ENCODE measurements around the gene PRDM12.

PRDM12 gene

DNA sequence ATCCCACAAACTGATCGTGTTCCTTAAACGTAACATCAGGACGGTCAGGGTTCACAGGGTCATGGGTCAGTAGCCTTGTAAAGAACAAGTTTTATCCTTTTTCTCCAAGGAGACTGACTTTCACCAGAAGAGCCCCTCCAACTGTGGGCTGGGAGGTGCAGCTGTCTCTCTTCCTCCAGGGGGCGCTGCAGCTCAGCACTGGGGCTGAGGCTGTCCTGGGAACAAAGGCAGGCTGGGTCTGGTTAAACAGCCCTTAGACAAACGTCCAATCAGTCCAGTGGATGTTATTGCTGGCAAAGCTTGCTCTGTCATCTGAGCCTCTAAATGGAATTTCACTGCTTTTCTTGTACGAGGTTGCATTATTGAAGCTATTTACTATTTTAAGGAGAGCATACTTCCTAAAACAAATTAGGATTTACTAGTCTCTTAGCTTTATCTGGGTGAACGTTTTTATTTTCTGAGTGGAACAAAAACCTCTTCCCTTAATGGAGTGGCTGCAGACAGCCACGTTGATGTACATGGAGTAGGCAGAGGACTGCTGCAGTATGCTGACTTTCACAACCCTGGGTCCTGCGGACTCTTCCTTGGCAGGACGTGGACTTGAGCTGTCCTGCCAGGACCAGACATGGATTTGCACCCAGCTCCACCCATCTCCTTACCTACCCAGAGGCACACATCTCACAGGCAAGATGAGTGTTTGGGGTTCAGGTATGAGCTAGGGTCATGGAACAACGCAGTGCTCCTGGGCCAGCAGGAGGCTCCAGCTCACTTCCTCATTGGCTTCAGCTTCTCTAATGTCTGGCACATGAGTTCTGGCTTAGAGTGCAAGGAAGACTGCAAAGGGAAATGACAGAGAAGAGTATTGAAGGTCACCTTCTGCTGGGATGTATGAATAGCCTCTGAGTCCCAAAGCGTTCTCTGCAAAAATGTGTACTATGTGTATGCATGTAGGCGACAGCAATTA lies 36.9 kb downstream of the PRDM12 start:
- DNase-seq (ENCODE audit: low read depth): peak; percentile 42
- TF ChIP-seq, protein P1, sequence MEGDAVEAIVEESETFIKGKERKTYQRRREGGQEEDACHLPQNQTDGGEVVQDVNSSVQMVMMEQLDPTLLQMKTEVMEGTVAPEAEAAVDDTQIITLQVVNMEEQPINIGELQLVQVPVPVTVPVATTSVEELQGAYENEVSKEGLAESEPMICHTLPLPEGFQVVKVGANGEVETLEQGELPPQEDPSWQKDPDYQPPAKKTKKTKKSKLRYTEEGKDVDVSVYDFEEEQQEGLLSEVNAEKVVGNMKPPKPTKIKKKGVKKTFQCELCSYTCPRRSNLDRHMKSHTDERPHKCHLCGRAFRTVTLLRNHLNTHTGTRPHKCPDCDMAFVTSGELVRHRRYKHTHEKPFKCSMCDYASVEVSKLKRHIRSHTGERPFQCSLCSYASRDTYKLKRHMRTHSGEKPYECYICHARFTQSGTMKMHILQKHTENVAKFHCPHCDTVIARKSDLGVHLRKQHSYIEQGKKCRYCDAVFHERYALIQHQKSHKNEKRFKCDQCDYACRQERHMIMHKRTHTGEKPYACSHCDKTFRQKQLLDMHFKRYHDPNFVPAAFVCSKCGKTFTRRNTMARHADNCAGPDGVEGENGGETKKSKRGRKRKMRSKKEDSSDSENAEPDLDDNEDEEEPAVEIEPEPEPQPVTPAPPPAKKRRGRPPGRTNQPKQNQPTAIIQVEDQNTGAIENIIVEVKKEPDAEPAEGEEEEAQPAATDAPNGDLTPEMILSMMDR (IDR thresholded peaks at IDR 0.05; ENCODE audit: control insufficient read depth, insufficient read depth, low read depth, low read length, missing control alignments): peak; percentile 97
- H3K4me3 ChIP-seq (ENCODE audit: control insufficient read depth, low read depth, low read length): no peak overlapping the region

DNA sequence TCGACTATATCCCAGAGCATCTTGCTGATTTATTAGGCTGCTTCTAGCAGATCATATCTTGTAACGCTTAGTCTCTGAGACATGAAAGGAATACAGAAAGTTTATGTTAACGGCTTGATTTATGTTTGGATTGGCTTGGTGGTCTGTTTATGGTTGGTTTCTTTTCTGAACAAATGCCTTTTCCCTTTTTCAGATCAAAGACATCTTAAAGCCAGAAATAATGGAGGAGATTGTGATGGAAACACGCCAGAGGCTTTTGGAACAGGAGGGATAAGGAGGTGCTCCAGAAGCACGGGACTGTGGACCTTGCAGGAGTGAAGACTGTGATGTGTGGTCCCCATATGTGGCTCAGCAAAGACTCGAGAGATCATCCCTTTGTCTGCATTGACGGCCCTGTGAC lies 39.1 kb downstream of the PRDM12 start:
- no peak for DNase-seq (ENCODE audit: low read depth)
- TF ChIP-seq, protein P1 (IDR thresholded peaks at IDR 0.05; ENCODE audit: control insufficient read depth, insufficient read depth, low read depth, low read length, missing control alignments): no peak
- no peak overlapping the region for H3K4me3 ChIP-seq (ENCODE audit: control insufficient read depth, low read depth, low read length)

DNA sequence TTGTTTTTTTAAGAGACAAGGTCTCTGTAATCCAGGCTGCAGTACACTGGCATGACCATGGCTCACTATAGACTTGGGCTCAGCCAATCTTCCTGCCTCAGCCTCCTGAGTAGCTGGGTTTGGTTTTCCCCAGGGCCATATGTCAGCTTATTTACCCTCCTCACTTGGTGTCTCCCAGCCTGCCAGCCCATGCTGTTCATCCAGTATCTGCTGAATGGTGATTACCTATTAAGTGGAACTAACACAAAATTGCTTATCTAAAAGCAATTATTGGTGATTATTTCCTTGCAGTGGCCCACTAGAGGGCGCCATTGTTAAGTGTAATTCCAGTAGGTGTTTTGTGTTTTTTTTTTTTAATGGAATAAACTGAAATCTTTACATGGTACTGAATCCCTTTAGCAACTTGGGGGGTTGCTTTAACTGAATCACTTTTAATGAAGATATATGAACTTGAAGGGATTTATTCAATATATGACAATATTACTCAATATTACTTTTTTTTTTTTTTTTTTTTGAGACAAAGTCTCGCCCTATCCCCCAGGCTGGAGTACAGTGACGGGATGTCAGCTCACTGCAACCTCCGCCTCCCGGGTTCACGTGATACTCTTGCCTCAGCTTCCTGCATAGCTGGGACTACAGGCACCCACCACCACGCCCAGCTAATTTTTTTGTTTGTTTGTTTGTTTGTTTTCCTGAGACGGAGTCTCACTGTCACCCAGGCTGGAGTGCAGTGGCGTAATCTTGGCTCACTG lies 43.0 kb downstream of the PRDM12 start:
- TF ChIP-seq, protein P1 (IDR thresholded peaks at IDR 0.05; ENCODE audit: control insufficient read depth, insufficient read depth, low read depth, low read length, missing control alignments): peak; percentile 59
- H3K4me3 ChIP-seq (ENCODE audit: control insufficient read depth, low read depth, low read length): no peak overlapping the region
- no peak for DNase-seq (ENCODE audit: low read depth)

DNA sequence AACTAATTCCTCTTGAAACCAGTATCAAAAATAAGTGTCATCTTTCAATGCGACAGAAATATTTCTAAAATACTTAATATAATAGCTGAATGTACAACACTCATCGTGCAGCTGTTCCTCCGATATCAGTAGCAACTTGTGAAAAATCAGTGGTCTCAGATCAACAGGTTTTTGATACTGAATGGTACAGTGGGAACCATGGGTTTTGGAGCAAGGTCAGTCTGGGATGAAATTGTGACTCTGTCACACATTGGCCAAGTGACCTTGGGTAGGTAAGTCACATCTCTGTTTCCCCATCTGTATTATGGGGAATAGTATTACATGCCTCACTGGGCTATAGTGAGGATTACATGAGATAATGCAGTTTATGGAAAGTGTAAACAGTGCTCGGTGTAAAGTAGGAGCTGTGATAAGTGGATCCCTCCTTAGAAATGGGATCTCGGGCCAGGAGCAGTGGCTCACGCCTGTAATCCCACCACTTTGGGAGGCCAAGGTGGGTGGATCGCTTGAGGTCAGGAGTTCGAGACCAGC lies 46.5 kb downstream of the PRDM12 start:
- no peak overlapping the region for H3K4me3 ChIP-seq (ENCODE audit: control insufficient read depth, low read depth, low read length)
- no peak for DNase-seq (ENCODE audit: low read depth)

DNA sequence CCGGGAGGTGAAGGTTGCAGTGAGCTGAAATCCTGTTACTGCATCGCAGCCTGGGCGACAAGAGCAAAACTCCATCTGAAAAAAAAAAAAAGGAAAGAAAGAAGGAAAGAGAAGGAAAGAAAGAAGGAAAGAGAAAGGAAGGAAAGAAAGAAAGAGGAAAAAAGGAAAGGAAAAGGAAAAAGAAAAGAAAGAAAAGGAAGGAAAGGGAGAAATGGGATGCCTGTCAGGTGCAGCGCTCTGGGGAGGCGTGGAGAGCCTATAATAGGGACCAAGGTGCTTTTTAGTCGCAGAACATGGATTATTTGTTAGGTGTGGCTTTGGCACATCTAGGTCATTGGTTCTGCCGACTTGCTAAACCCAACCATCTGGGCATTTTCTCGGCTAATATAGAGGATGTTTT lies 47.1 kb downstream of the PRDM12 start:
- TF ChIP-seq, protein P1 (IDR thresholded peaks at IDR 0.05; ENCODE audit: control insufficient read depth, insufficient read depth, low read depth, low read length, missing control alignments): no peak

More for the DNA sequence above, 46.5 kb downstream of the PRDM12 start:
- TF ChIP-seq, protein P1 (IDR thresholded peaks at IDR 0.05; ENCODE audit: control insufficient read depth, insufficient read depth, low read depth, low read length, missing control alignments): no peak

DNA sequence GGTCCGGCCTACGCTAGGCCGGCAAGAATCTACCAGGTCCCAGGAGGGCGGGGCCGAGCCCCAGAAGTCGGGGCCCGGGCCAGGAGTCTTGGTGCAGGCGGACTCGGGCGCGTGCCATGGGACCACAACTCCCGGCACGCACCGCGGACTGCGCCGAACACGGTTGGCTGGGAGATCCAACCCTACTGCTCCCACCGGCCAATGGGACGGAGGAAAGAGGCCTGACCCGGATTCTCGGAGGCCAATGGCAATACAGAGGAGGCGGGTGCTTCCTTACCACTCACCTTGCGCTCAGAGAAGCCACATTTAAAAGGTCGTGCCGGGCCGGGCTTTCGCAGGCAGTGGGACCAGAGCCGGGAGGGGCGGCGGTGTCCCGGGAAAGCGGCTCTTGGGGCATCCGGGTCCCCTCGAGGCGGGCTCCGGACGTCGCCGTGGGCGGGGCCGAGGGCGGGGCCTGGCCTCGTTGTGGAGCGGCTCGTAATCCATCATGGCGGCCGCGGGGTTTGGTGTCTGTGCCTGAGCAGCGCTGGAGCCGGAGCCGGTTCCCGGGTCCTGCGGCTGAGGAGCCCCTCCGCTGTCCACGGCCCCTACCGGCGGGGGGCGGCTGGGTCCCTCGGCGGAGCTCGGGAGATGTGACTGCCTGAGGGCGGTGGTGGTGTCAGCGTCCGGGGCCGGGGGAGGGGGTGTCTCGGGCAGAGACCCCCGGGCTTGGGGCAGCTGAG lies 48.3 kb downstream of the PRDM12 start:
- TF ChIP-seq, protein P1 (IDR thresholded peaks at IDR 0.05; ENCODE audit: control insufficient read depth, insufficient read depth, low read depth, low read length, missing control alignments): no peak
- DNase-seq (ENCODE audit: low read depth): peak; percentile 92
- H3K4me3 ChIP-seq (ENCODE audit: control insufficient read depth, low read depth, low read length): peak overlapping the region; percentile 83

More for the DNA sequence above, 47.1 kb downstream of the PRDM12 start:
- no peak for DNase-seq (ENCODE audit: low read depth)
- H3K4me3 ChIP-seq (ENCODE audit: control insufficient read depth, low read depth, low read length): no peak overlapping the region

Measured in AG09309 (cell line).